OCI-LY1 (cell line): Measurements from ENCODE around the gene WBP2.

Experiments used
- H2AFZ ChIP-seq: fragments of 200-600 bp; sonication (generic), shearing (Covaris generic); 2 replicates; pipeline ENCODE4 v1.6.0; 2014; ENCODE audit warnings: antibody characterized with exemption, mild to moderate bottlenecking, low read length
- H3F3A ChIP-seq: fragments of 200-600 bp; sonication (generic), shearing (Covaris generic); 2 replicates; pipeline ENCODE4 v1.6.0; 2014; ENCODE audit warnings: mild to moderate bottlenecking, antibody characterized with exemption, low read length, moderate library complexity; ENCODE audit not compliant: insufficient read depth
- H3K27ac ChIP-seq: fragments of 200-600 bp; sonication (generic); 2 replicates; pipeline ENCODE4 v1.5.1; 2014; ENCODE audit warnings: low read length, mixed run types, mild to moderate bottlenecking, low read depth; ENCODE audit not compliant: poor library complexity, severe bottlenecking
- H3K27me3 ChIP-seq: fragments of 200-600 bp; sonication (generic); 2 replicates; pipeline ENCODE4 v1.6.0; 2014; ENCODE audit warnings: antibody characterized with exemption, mild to moderate bottlenecking, low read length, moderate library complexity; ENCODE audit not compliant: insufficient read depth
- H3K36me3 ChIP-seq: fragments of 200-600 bp; sonication (generic); 2 replicates; pipeline ENCODE4 v1.6.1; 2014; ENCODE audit warnings: mild to moderate bottlenecking, antibody characterized with exemption, low read length, moderate library complexity, mixed read lengths; ENCODE audit not compliant: insufficient read depth
- H3K4me1 ChIP-seq: fragments of 200-600 bp; sonication (generic); 2 replicates; pipeline ENCODE4 v1.5.1; 2014; ENCODE audit warnings: mild to moderate bottlenecking, low read length, moderate library complexity; ENCODE audit not compliant: insufficient read depth, severe bottlenecking
- H3K4me2 ChIP-seq: fragments of 200-600 bp; sonication (generic), shearing (Covaris generic); 2 replicates; pipeline ENCODE4 v1.6.1; 2014; ENCODE audit warnings: low read length
- H3K4me3 ChIP-seq: fragments of 200-600 bp; sonication (generic); 2 replicates; pipeline ENCODE4 v1.5.1; 2014; ENCODE audit warnings: low read length, low read depth, mild to moderate bottlenecking, mixed read lengths; ENCODE audit not compliant: poor library complexity, severe bottlenecking
- H3K79me2 ChIP-seq: fragments of 200-600 bp; shearing (Covaris generic); 2 replicates; pipeline ENCODE4 v1.6.1; 2016; ENCODE audit warnings: mixed run types, low read length, mixed read lengths; ENCODE audit not compliant: insufficient read depth
- H3K9ac ChIP-seq: fragments of 200-600 bp; sonication (generic), shearing (Covaris generic); 2 replicates; pipeline ENCODE4 v1.6.1; 2014; ENCODE audit warnings: mild to moderate bottlenecking, low read length, mixed read lengths
- H3K9me2 ChIP-seq: fragments of 200-600 bp; sonication (generic), shearing (Covaris generic); 2 replicates; pipeline ENCODE4 v1.6.1; 2014; ENCODE audit warnings: low read depth, mild to moderate bottlenecking, low read length, mixed read lengths
- H3K9me3 ChIP-seq: fragments of 200-600 bp; shearing (Covaris generic); 2 replicates; pipeline ENCODE4 v1.6.1; 2014; ENCODE audit warnings: low read length, mixed read lengths
- H4K20me1 ChIP-seq: fragments of 200-600 bp; sonication (generic), shearing (Covaris generic); 2 replicates; pipeline ENCODE4 v1.6.0; 2016; ENCODE audit warnings: mild to moderate bottlenecking, low read length; ENCODE audit not compliant: insufficient read depth
- EZH2 ChIP-seq: fragments of 200-600 bp; sonication (generic), shearing (Covaris generic); IDR thresholded peaks from 2 replicates; pipeline ENCODE4 v1.8.0; 2017; ENCODE audit warnings: borderline replicate concordance, mixed run types, mild to moderate bottlenecking, antibody characterized with exemption, low read length, moderate library complexity, mixed read lengths
- TF ChIP-seq, protein P1 (sequence below): fragments of 200-600 bp; sonication (generic), shearing (Covaris generic); IDR thresholded peaks from 2 replicates; pipeline ENCODE4 v1.5.1; 2017; ENCODE audit warnings: mild to moderate bottlenecking, antibody characterized with exemption, low read length, moderate library complexity, mixed read lengths

Gene WBP2

DNA sequence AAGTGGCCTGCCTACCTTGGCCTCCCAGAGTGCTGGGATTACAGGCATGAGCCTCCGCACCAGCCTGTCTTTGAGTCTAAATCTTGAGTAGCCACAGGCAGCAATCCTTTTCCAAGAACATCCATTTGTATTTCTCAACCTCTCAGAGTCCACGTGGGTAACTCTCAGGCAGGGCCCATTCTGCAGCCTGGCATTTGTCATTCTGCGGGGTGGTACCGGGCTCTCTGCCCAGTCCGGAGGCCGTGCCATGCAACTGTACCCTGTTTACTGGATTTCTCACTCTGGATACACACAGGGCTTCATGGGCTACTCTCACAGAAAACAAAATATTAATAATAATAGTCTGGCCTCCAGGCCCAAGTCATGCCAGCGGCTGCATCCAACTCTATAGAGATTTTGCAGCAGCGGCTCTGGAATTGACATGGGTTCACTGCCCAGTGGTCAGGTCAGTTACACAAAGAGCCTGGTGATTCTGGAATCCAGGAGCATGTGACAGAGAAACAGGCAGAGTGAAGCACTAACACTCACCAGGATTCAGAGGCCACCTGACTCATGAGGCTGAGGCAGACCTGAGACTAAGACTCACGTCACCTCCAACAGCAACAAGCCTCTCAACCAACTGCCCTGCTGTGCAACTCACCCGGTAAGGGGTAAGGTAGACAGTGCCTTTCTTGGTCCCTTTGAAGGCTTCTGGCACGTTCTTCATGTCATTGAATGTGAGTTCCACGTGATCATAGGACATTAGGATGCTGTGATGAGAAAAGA lies 4.0 kb downstream of the WBP2 start:
- Histone ChIP-seq H3K9me3 (no peaks in the 10 kb centered on the region), H3K9me2 (no peaks in the 10 kb centered on the region), H3F3A (no peaks in the 10 kb centered on the region), H4K20me1 (no peaks in the 10 kb centered on the region), H3K4me3 (no peak overlapping the region), H3K27ac (no peak overlapping the region), H3K4me2 (no peak overlapping the region), H3K36me3 (peaks cover 48% of the 10 kb centered on the region; the same call in 1 of the 2 replicates), H3K4me1 (peaks cover 10% of the 10 kb centered on the region), H2AFZ (no peak overlapping the region), H3K79me2 (no peaks in the 10 kb centered on the region), H3K27me3 (no peaks in the 10 kb centered on the region), H3K9ac (no peak overlapping the region)
- TF ChIP-seq, protein P1, sequence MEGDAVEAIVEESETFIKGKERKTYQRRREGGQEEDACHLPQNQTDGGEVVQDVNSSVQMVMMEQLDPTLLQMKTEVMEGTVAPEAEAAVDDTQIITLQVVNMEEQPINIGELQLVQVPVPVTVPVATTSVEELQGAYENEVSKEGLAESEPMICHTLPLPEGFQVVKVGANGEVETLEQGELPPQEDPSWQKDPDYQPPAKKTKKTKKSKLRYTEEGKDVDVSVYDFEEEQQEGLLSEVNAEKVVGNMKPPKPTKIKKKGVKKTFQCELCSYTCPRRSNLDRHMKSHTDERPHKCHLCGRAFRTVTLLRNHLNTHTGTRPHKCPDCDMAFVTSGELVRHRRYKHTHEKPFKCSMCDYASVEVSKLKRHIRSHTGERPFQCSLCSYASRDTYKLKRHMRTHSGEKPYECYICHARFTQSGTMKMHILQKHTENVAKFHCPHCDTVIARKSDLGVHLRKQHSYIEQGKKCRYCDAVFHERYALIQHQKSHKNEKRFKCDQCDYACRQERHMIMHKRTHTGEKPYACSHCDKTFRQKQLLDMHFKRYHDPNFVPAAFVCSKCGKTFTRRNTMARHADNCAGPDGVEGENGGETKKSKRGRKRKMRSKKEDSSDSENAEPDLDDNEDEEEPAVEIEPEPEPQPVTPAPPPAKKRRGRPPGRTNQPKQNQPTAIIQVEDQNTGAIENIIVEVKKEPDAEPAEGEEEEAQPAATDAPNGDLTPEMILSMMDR: no peak

DNA sequence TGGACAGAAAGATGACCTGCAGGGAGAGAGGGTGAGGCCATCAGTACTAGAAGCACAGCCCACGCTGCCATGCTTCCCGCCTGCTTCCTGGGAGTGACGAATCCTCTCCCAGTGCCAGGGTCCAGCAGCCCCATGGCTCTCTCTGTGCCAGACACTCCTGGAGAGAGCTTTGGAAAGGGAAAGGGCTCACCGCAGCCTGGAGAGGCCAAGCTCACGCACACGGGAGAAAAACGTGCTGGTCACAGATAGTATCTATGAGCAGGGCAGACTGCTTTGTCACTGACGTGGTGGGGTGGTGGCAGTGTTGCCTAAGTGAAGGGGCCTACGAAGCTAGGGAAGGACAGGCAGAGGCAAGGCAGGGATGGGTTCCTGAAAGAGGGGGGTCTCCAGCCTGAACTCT lies 5.4 kb downstream of the WBP2 start:
- H3K4me2 ChIP-seq: no peak overlapping the region
- H3F3A ChIP-seq: no peaks in the 10 kb centered on the region
- TF ChIP-seq, protein P1: no peak
- TF ChIP-seq EZH2: no peak
- H3K4me3 ChIP-seq: no peak overlapping the region
- no peaks in the 10 kb centered on the region for H3K27me3 ChIP-seq
- H2AFZ ChIP-seq: no peak overlapping the region
- H3K79me2 ChIP-seq: no peaks in the 10 kb centered on the region
- no peaks in the 10 kb centered on the region for H4K20me1 ChIP-seq
- peaks cover 53% of the 10 kb centered on the region; the same call in 1 of the 2 replicates for H3K36me3 ChIP-seq
- H3K27ac ChIP-seq: no peak overlapping the region
- no peaks in the 10 kb centered on the region for H3K9me3 ChIP-seq
- H3K9ac ChIP-seq: no peak overlapping the region
- no peaks in the 10 kb centered on the region for H3K9me2 ChIP-seq
- H3K4me1 ChIP-seq: peaks cover 15% of the 10 kb centered on the region

DNA sequence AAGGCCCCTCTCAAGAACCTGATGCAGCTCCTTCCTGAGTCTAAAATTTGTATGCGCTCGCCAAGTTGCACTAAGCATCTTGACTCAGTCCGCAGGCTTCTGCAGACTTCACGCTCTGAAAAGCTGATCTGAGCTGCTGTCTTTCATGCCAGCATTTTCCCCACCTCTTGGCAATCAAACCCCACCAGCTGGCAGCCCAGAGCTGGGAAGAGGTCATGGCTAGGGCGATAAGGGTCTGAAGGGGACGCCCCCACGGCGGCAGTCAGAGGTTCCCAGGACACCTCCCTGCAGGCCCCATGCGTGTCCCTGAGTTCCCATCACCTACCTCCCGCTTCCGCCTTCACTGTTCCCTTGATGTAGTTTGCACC lies 5.9 kb downstream of the WBP2 start:
- peaks cover 53% of the 10 kb centered on the region; the same call in 1 of the 2 replicates for H3K36me3 ChIP-seq
- no peaks in the 10 kb centered on the region for H4K20me1 ChIP-seq
- H3K9ac ChIP-seq: no peak overlapping the region
- H3K4me3 ChIP-seq: no peak overlapping the region
- no peaks in the 10 kb centered on the region for H3K9me2 ChIP-seq
- no peak overlapping the region for H3K27ac ChIP-seq
- no peak overlapping the region for H2AFZ ChIP-seq
- no peak overlapping the region for H3K4me2 ChIP-seq
- H3K27me3 ChIP-seq: no peaks in the 10 kb centered on the region
- no peaks in the 10 kb centered on the region for H3K9me3 ChIP-seq
- TF ChIP-seq, protein P1: no peak
- TF ChIP-seq EZH2: no peak
- H3K4me1 ChIP-seq: peaks cover 11% of the 10 kb centered on the region
- no peaks in the 10 kb centered on the region for H3K79me2 ChIP-seq
- no peaks in the 10 kb centered on the region for H3F3A ChIP-seq
